Progenitor cell of endocrine pancreas (in vitro differentiated cells): ENCODE measurements around the gene ASCC3. TPM values are rescaled to one million over a fixed set of nuclear protein-coding genes. Genes with fewer than 3 reads are reported as not detected.

Experiments used
- DNase-seq: peaks from one replicate; pipeline ENCODE4 v3.0.0; 2021; ENCODE audit warnings: low spot score; ENCODE audit not compliant: unreplicated experiment
- H3K27ac Mint-ChIP-seq: 2 replicates; pipeline ENCODE4 v1.8.0; 2021; ENCODE audit warnings: mild to moderate bottlenecking, moderate library complexity, mixed read lengths
- H3K27me3 Mint-ChIP-seq: 2 replicates; pipeline ENCODE4 v1.8.0; 2021; ENCODE audit warnings: mixed read lengths
- H3K36me3 Mint-ChIP-seq: 2 replicates; pipeline ENCODE4 v1.8.0; 2022; ENCODE audit warnings: mixed read lengths; ENCODE audit not compliant: insufficient read depth
- H3K4me1 Mint-ChIP-seq: 2 replicates; pipeline ENCODE4 v1.8.0; 2021; ENCODE audit warnings: low read depth, mixed read lengths
- H3K4me3 Mint-ChIP-seq: 2 replicates; pipeline ENCODE4 v1.8.0; 2021; ENCODE audit warnings: low read depth, mild to moderate bottlenecking, moderate library complexity, mixed read lengths
- H3K9me3 Mint-ChIP-seq: 2 replicates; pipeline ENCODE4 v1.8.0; 2021; ENCODE audit warnings: low read depth, mixed read lengths
- CTCF ChIP-seq: fragments of 200-600 bp; sonication (generic); IDR thresholded peaks from one replicate; pipeline ENCODE4 v1.5.0; 2021; ENCODE audit warnings: antibody characterized with exemption, mild to moderate bottlenecking; ENCODE audit not compliant: unreplicated experiment
- total RNA-seq: library from RNA; stranded (reverse); gene quantifications from 2 replicates; pipeline ENCODE4 v1.2.1, GENCODE V29; 2021

The ASCC3 gene
- total RNA-seq, 1 donor from 2014 or later: 36.6 TPM

DNA sequence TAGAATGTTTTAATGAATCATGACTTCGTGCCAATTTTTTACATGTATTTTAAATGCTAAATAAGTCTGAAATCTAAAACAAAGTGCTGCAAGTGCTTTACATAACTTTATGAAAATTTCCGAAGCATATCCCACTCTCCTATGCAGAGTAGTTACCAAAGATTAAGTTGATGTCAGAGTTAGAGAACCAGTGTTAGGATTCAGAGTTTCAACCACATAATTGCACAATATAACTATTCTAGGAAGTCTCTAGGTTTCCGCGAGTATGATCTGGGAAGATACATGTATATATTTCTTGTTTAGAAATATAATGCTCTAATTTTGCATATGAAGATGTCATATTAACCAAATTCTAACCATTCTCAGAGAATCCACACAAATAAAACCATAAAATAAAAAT, 74.8 kb downstream of the ASCC3 start:
- H3K4me1 Mint-ChIP-seq: peaks cover 4% of the 10 kb centered on the region

DNA sequence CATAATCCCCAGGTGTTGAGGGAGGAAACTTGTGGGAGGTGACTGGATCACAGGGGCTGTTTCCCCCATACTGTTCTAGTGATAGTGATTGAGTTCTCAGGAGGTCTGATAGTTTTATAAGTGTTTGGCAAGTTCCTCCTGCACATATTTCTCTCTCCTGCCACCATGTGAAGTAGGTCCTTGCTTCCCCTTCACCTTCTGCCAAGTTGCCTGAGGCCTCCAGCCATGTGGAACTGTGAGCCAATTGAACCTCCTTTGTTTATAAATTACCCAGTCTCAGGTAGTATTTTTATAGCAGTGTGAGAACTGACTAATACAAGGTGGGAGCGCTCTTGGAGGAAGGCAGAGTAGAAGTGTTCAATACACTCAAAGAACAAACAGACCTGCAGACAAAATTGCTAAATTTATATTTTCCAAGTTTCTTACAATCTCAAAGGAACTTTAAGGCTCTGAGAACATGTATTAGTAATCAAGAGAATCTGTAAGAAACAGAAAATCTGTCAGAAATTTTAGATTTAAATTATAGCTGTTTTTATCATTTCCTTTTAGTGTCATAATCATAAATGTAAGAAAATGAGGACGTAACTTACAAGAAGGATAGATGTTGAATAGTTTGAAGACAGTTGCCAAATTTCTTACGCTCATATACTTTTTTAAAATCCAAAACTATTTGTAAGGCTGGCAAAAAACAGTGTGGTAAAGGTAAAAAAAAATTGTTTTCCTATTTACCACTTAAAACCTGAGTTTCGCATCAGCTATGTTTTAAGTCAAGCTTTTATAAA, 77.7 kb downstream of the ASCC3 start:
- TF ChIP-seq CTCF: no peak
- H3K27me3 Mint-ChIP-seq: no peaks in the 10 kb centered on the region
- no peak for DNase-seq
- no peak overlapping the region for H3K4me3 Mint-ChIP-seq
- no peak overlapping the region for H3K27ac Mint-ChIP-seq
- H3K4me1 Mint-ChIP-seq: peaks cover 3% of the 10 kb centered on the region
- no peaks in the 10 kb centered on the region for H3K9me3 Mint-ChIP-seq
- H3K36me3 Mint-ChIP-seq: peaks cover 1% of the 10 kb centered on the region

More for the DNA sequence above, 74.8 kb downstream of the ASCC3 start:
- TF ChIP-seq CTCF: no peak
- no peak overlapping the region for H3K27ac Mint-ChIP-seq
- DNase-seq: no peak
- H3K36me3 Mint-ChIP-seq: peaks cover 3% of the 10 kb centered on the region
- H3K4me3 Mint-ChIP-seq: no peak overlapping the region
- no peaks in the 10 kb centered on the region for H3K27me3 Mint-ChIP-seq
- no peaks in the 10 kb centered on the region for H3K9me3 Mint-ChIP-seq

- no peak for TF ChIP-seq CTCF
- Mint-ChIP-seq H3K27ac (no peak overlapping the region), H3K36me3 (peaks cover 2% of the 10 kb centered on the region), H3K27me3 (no peaks in the 10 kb centered on the region), H3K9me3 (no peaks in the 10 kb centered on the region), H3K4me1 (peaks cover 3% of the 10 kb centered on the region), H3K4me3 (no peak overlapping the region)
- DNase-seq: no peak
Observed at GRCh38 chr6:100801036-100801435, 80.1 kb downstream of the ASCC3 start.

DNA sequence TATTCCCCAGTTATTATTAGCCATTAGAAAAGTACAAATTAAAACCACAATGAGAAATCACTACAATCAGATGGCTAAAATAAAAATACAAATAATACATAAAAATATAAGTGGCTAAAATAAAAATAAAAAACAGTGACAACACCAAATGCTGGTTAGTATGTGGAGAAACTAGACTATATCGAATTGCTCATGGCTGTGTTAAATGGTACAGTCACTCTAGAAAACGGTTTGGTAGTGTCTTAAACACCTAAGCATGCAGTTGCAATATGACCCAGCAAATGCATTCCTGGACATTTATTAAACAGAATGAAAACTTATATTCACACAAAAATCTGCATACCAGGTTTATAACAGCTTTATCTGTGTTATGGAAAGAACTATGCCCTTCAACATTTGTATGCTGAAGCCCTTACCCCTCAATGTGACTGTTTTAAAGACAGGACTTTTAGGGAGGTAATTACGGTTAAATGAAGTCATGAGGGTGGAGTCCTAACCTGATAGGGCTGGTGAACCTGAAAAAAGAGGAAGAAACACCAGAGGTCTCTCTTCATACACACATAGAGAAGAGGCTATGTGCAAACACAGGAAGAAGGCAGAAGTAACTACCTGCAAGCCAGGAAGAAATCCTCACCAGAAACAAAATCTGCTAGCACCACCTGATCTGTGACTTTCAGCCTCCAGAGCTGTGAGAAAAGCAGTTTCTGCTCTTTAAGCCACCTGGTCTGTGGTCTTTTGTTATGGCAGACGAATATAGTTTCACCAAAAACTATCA, 84.9 kb downstream of the ASCC3 start:
- Mint-ChIP-seq H3K36me3 (peaks cover 1% of the 10 kb centered on the region), H3K27me3 (no peaks in the 10 kb centered on the region), H3K4me3 (no peak overlapping the region), H3K4me1 (no peaks in the 10 kb centered on the region), H3K27ac (no peak overlapping the region), H3K9me3 (no peaks in the 10 kb centered on the region)
- no peak for TF ChIP-seq CTCF
- no peak for DNase-seq

DNA sequence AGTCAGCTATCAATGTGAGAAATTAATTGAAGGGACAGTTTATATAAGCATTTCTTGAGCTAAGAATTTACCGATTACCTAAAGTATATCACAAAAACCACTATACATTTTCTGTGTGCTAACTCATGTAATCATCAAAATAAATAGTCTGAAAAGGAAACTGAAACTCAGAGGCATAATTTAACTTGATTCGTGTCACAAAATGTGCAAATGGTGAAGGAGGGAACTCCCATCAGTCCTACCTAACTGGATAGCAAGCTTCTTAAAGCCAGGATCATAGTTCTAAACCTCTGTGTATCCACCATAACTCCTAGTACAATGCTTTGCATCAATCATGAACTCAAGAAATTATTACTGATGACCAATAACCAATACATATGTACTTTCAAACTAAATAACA, 91.0 kb downstream of the ASCC3 start:
- no peak for DNase-seq
- H3K9me3 Mint-ChIP-seq: no peaks in the 10 kb centered on the region
- H3K4me1 Mint-ChIP-seq: no peaks in the 10 kb centered on the region
- no peak overlapping the region for H3K4me3 Mint-ChIP-seq
- peaks cover 1% of the 10 kb centered on the region for H3K36me3 Mint-ChIP-seq
- no peaks in the 10 kb centered on the region for H3K27me3 Mint-ChIP-seq
- TF ChIP-seq CTCF: no peak
- H3K27ac Mint-ChIP-seq: no peak overlapping the region
